ENCODE data around the gene CD6.

Gene CD6, protein sequence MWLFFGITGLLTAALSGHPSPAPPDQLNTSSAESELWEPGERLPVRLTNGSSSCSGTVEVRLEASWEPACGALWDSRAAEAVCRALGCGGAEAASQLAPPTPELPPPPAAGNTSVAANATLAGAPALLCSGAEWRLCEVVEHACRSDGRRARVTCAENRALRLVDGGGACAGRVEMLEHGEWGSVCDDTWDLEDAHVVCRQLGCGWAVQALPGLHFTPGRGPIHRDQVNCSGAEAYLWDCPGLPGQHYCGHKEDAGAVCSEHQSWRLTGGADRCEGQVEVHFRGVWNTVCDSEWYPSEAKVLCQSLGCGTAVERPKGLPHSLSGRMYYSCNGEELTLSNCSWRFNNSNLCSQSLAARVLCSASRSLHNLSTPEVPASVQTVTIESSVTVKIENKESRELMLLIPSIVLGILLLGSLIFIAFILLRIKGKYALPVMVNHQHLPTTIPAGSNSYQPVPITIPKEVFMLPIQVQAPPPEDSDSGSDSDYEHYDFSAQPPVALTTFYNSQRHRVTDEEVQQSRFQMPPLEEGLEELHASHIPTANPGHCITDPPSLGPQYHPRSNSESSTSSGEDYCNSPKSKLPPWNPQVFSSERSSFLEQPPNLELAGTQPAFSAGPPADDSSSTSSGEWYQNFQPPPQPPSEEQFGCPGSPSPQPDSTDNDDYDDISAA

DNA sequence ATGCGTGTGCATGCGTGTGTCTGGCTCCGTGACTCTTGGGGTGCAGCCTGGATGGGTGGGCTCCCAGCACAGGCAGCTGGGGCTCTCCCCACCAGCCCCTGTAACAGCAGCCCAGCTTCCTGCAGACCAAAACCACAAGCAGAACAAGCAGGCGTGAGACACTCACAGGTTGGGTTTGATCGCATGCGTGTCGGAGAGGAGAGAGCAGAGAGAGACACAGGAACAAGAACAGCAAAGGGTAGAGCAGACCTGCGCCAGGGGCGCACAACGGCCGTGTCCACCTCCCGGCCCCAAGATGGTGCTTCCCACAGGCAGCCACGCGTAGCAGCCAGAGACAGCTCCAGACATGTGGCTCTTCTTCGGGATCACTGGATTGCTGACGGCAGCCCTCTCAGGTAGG, at the start of gene CD6:
CD6 (plus strand) TSS at position 161 of the 400 bp plus-strand sequence; CDS start at position 347, 186 bp downstream.
- no peak for DNase-seq

DNA sequence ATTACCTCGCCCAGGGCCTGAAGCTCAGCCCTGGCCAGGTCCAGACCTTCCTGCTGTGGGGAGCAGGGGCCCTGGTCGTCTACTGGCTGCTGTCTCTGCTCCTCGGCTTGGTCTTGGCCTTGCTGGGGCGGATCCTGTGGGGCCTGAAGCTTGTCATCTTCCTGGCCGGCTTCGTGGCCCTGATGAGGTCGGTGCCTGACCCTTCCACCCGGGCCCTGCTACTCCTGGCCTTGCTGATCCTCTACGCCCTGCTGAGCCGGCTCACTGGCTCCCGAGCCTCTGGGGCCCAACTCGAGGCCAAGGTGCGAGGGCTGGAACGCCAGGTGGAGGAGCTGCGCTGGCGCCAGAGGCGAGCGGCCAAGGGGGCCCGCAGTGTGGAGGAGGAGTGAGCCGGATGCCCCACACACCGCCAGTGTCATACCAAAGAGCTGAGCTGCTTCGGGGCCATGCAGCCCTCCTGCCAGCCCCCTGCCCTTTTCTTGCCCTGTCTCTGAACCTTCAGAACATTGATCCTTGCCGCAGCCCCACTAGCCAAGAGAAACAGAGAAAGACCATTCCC, 49.6 kb upstream of the CD6 start:
- DNase-seq, result no peak

DNA sequence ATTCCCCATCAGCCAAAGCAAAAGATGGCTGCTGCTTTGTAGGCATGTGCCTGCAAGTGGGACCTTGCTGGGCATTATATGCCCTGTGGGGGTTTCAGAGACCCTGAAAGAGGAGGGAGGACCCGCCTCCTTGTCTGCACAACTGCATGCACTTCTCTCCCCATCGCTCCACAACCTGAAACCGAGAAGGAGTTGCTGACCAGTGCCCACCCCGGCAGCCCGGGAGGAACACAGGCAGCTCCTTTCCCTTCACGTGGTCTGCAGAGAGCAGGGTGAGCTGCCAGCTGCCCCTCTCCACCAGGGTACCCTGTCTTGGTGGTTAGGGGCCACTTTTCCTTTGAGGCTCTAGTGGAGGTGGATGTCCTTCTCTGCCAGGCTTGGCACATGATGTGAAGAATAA, 48.6 kb upstream of the CD6 start:
- DNase-seq, result no peak

DNA sequence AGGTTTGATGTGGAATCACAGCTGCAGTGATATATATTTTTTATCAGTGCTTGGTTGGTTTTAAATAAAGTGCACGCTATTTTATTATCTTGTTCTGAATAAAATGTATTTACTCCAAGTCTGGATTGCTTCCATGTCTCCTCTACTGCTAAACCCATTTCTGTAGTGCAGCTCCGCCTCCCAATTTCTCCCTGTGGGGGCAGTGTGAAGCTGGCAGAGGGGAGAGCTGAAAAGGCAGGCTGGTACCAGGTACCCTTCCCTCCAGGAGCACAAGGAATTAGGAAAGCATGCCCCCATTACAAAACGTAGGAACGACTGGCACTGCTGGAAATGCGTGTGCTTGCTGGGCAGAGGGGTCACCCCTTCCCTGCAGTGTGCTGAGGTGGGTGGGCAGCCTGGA, 48.2 kb upstream of the CD6 start:
- no peak for DNase-seq

DNA sequence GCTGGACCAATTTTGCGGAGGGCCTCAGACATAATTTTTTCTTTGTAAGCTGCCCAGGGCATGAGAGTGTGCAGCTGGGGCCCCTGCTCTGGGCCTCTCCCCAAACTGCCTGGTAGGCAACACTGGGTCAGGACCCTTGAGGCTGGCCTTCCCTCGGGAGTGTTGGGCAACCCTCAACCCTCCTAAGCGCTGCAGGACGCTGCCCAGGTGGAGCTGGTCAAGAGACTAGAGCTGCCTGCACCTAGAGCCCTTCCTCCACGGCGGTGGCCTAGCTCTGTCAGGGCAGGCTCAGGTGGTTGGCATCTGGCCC, 47.7 kb upstream of the CD6 start:
- no peak for DNase-seq

DNA sequence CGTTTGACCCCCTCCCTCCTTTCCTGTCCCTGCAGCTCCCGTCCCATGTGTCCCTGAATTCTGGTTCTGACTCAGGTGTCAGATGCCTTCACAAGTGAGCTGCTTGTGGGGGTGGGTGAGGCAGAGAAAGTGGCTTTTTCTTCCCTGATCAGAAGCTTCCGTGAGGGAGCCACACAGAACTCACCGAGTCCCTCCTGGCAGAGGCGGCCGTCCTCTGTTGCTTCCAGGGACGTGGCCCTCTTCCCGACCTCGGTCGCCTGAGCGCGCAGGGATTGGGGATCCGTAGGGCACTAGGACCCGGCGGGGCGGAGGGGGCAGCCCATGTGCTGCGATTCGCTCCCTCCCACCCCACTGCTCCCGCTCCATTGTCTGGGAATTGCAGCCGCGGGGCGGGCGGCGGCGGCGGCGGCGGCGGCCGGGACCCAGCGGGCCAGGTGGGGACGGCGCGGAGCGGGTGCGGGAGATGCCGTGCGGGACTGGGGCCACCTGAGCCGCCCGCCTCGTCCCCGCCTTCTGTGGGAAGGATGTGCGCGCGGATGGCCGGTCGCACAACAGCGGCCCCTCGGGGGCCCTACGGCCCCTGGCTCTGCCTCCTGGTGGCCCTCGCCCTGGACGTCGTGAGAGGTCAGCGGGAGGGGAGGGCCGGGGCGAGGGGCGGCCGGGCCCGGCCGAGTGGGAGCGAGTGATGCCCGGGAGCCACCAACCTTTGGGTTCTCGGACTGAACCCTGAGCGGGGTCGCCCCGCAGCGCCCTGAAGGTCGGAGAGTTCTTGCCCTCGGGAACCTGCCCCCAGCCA, 47.2 kb upstream of the CD6 start, which contains the start of gene TMEM132A:
TMEM132A (plus strand) TSS at position 351 of the 796 bp plus-strand sequence; CDS start at position 525, 174 bp downstream.
- peak; percentile 61 for DNase-seq

DNA sequence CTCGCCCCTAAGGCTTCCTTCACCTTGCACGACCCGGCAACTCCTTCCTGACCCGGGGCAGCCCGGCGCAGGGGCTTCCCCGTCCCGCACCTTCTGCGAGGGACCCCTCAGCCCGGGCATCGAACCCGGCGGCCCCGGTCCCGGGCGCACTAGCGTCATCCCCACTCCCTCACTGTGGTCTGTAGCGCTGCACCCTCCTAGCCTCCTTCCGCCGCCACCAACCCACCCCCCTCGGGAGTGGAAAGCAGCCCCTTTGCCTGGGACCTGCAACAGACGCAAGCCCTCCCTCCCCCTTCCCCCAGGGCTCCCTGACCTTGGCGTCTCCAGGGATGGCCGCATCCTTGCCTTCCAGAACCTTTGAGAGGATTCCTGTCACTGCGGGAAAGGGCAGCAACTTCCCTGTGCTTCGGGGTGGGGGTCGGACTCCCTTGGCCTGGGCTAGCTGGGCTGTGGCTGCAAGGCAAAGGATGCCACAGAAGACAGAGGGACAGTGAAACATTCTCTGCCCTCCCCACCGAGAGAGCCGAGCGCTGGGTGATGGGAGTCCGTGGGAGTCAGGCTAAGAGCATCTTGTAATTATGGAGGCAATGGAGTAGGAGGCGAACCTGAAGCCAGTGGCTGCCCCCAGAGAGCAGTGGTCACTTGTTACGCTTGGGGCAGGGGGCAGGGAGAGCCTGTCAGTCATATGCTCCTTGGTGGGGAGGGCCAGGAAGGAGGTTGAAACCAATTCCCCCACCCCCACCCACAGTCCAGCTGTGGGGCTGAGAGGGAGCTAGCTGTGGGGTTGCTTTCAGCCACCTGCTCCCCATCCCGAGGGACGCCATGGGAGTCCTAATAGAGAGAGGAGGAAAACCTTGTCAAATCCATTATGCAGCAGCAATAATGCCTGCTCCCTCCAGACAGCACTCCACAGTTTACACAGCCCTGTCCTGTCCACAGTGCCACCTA, 46.3 kb upstream of the CD6 start:
- no peak for DNase-seq

DNA sequence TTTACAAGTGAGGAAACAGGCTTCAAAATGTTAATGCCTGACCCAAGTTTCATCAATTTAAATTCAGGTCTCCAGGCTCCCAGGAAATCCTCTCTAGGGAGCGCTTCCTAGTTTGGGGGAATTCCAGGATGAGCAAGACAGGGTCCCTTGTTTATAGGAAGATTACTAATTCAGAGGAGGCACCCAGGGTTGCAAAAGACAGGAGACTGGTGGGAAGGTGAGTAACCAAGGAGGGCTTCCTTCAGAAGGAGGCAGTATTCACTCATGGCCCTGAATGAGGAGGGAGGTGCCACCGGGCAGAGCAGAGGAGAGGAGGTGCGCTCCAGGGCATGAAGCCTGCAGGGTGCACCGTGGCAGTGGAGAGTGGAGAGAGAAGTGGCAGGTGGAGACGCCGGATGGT, 45.6 kb upstream of the CD6 start:
- peak; percentile 59 for DNase-seq

DNA sequence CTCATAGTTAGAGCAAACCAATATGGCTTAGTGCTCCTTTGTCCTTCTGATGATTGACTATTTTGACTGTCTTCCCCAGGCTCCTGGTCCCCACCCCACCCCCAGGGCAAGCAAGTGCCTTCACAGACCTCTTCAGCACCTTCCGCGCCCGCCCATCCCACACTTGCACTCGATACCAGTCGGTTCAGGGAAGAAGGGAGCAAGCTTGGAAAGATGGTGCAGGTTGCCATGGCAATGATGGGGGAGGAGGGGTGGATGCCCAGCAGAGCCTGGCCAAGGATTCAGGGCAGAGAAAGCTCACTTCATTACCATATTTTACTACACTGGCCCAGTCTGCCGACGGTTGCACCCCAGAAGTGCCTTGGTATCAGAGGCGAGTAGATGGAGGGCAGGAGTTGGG, 45.0 kb upstream of the CD6 start:
- no peak for DNase-seq

DNA sequence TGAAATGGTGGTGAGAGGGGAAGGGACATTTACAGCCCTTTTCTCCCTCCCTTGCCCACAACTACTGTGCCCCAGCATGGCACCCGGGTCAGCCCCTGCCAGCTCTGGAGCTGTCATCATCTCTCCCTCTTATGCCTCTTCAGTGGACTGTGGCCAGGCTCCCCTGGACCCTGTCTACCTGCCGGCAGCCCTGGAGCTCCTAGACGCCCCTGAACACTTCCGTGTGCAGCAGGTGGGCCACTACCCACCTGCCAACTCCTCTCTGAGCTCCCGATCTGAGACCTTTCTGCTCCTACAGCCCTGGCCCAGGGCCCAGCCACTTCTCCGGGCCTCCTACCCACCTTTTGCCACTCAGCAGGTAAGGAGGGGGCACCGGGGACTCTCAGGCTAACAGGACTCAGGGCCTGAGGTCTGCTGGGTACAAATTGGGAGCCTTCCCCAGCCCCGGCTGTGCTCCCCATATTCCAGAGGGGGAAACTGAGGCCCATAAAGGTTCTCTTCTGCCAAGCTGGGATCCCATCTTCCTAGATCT, 44.4 kb upstream of the CD6 start:
- DNase-seq, result no peak

DNA sequence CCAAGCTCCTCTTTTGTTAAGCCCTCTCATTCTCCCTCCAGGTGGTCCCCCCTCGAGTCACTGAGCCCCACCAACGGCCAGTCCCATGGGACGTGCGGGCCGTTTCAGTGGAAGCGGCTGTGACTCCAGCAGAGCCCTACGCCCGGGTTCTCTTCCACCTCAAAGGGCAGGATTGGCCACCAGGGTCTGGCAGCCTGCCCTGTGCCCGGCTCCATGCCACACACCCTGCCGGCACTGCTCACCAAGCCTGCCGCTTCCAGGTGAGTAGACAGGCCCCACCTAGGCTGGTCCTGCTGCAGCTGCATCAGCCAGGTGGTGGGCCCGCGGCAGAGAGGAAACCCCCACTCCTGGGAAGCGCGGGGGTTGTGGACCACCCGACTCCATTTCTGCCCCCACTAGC, 43.9 kb upstream of the CD6 start:
- no peak for DNase-seq

DNA sequence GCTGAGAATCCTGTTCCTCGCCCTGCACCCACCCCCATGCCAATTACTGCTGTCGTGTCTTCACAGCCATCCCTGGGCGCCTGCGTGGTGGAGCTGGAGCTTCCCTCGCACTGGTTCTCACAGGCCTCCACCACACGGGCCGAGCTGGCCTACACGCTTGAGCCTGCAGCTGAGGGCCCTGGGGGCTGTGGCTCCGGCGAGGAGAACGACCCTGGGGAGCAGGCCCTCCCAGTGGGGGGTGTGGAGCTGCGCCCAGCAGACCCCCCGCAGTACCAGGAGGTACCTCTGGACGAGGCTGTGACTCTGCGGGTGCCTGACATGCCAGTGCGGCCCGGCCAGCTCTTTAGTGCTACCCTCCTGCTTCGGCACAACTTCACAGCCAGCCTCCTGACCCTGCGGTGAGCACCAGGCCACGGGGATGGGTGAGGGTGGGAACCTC, 42.9 kb upstream of the CD6 start:
- DNase-seq, result no peak

DNA sequence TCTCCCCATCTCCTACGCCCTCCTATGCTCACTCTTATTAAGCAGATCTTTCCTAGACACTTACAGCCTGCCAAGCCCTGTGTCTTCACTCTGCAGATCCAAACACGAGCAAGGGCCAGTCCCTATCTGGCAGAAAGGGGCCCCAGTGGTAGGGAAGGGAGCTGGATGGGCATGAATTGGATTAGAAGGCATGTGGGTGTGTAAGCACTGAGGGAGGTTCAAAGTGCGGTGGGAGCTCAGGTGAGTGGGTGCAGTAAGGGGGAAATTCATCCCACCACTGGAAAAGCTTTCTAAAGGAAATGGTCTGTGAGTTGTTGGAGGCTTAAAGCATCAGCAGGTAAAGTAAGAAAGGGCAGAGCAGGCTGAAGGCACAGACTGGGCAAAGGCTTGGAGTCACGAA, 41.7 kb upstream of the CD6 start:
- DNase-seq, result no peak

DNA sequence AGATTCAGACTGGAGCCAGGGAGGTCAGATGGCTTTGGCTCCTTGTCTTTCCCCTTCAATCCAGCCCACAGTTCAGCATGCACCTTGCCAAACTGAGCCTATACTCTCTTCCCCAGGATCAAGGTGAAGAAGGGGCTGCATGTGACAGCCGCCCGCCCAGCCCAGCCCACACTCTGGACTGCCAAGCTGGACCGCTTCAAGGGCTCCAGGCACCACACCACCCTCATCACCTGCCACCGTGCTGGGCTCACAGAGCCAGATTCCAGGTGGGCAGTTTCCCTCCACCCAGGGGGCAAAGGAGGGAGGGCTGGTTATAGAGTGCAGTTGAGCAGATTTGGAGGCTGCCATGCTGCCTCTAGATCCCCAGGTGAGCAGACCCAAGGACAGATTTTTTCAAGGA, 41.1 kb upstream of the CD6 start:
- no peak for DNase-seq

DNA sequence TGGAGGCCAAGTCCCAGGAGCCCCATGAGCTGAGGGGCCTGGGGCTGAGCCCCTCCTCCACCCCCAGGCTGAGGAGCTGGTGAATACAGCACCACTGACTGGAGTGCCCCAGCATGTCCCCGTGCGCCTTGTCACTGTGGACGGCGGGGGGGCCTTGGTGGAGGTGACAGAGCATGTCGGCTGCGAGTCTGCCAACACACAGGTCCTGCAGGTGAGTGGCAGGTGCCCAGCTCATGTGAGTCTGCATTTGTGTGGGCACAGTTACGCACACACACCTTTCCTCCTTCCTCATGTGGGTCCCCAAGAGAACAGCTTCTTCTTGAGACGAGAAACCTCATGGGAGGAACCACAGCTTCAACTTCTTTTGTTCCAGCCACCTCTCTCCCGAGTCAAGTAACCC, 39.6 kb upstream of the CD6 start:
- DNase-seq, result no peak

DNA sequence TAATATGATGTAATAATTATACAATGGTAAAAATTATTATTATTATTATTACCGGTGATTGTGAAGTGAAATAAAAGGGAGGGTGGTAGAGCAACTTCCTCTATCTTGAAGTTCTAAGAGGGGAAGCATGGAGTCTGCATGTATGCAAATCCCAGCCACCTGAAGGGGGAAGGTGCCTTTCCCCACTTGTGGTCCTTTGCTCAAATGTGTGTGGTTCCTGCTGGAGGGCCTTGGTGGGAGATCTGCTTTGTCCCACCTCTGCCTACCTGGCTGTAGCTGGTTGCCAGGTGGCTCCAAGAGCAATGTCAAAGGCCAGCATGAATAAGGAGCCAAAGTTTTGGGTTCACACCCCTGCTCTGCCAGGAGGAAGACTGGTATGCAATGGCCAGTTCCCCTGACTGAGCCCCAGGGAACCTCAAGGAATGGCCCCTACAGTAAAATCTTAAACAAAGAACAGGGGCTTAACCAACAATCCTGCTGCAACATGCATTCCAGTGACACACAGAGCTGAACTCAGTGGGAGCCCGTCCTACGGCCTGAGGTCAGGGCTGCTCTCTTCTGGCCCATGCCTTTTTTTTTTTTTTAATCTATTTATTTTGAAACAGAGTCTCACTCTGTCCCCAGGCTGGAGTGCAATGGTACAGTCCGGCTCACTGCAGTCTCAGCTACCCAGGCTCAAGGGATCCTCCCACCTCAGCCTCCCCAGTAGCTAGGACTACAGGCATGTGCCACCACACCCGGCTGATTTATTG, 38.7 kb upstream of the CD6 start:
- DNase-seq, result no peak

DNA sequence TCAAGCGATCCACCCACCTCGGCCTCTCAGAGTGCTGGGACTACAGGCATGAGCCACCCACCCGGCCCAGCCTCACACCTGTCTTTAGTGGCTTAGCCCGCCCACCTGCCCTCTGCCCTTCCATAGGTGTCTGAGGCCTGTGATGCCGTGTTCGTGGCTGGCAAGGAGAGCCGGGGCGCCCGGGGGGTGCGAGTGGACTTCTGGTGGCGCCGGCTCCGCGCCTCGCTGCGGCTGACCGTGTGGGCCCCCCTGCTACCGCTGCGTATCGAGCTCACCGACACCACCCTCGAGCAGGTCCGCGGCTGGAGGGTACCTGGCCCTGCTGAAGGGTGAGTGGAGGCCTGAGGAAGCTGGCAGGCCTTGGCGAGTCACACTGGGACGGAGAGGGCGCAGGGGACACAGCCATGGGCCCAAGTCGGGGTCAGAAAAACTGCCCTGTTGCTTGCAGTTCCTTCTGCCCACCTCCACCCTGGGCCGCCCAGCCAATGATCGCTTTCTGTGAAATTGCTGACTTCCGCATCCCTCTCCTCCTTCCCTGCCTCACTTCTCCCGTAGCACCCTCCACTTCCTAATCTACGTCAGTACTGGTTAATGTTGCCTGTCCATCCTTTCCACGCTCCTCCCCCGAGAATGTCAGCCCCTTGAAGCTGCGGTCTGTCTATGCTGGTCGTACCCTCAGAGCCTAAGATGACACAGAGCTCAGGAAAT, 37.9 kb upstream of the CD6 start:
- DNase-seq, result no peak

DNA sequence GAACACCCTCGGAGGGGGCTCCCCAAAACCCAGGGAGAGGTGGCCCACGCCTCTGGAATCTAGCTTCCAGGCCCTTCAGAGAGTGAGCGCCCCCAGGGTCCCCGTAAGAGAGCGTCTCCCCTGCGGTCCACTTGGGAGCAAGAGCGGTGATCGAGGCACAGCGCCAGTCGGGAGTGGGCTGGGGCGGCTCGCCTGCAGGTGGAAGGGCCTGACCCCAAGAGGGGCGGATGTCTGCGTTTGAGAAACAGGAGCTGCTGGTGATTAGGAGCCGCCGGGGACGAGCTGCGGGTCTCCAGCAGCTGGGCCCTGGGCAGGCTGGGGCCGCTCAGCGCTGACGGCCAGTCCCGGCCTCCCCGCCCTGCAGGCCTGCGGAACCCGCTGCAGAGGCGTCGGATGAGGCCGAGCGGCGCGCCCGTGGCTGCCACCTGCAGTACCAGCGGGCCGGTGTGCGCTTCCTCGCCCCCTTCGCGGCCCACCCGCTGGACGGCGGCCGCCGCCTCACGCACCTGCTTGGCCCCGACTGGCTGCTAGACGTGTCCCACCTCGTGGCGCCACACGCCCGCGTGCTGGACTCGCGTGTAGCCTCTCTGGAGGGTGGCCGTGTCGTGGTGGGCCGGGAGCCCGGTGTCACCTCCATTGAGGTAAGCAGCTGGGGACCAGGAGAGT, 37.2 kb upstream of the CD6 start:
- no peak for DNase-seq

DNA sequence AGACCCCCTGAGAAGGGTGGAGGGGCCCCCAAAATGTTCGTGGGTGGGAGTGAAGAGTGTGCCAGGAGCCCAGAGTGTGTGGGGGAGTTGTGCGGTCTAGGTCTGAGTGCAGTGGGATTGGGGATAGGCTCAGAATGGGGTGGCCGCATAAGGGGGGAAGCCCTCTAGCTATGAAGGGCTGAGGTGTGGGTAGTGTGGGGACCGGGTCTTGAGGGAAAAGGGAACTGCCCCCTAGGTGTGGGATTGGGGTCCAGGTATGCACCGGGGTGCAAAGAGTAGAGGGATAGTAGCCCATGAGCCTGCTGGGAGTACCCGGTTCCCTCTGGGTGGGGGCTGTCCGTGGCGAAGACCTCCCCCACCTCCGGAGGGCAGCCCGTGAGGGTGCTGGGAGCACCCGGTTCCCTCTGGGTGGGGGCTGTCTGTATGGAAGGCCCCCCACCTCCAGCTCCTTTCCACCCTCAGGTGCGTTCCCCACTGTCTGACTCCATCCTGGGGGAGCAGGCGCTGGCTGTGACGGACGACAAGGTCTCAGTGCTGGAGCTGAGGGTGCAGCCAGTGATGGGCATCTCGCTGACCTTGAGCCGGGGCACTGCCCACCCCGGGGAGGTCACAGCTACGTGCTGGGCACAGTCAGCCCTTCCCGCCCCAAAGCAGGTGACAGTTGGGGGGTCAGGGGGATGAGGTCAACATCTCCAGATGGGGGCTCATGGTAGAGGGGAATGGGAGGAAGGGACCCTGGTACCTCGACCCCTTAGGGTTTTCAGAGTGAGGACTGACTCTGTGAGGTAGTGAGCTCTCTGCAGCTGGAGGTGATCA, 36.5 kb upstream of the CD6 start:
- DNase-seq, result no peak

Measured in T1000 (cell line).